Panc1 (cell line): ENCODE measurements around the gene GAB4. TPM values are rescaled to one million over a fixed set of nuclear protein-coding genes. Genes with fewer than 3 reads are reported as not detected.

Experiments used
- ATAC-seq: fragments of 200-7000 bp; cut with Tn5 transposase; 2 replicates; pipeline ENCODE4 v1.9.1; 2020; ENCODE audit warnings: mild to moderate bottlenecking, moderate library complexity
- BruUV-seq: library from RNA; stranded (reverse); fragments of 400-500 nt; replicated peaks from 2 replicates; lab custom pipeline; 2021; lab: Mats Ljungman, UMichigan
- CTCF ChIA-PET: fragments of 300-600 bp; sonication (Branson Sonifier 250); formaldehyde crosslinking; loops from one replicate; lab custom pipeline; 2022; ENCODE audit warnings: antibody characterized with exemption; lab: Charles Lee
- POLR2A ChIA-PET: fragments of 300-600 bp; sonication (Branson Sonifier 250); formaldehyde crosslinking; loops from one replicate; lab custom pipeline; 2022; ENCODE audit warnings: antibody characterized with exemption; lab: Charles Lee
- DNase-seq: peaks from one replicate; pipeline ENCODE4 v3.0.0-alpha.2; 2010; ENCODE audit warnings: low read depth, low spot score
- H3K27ac ChIP-seq: 2 replicates; pipeline ENCODE4 v1.5.1; 2011; ENCODE audit warnings: mild to moderate bottlenecking, low read length, inconsistent platforms
- H3K27me3 ChIP-seq: fragments of 200-500 bp; sonication (Bioruptor generic); 2 replicates; pipeline ENCODE4 v1.6.0; 2014; ENCODE audit warnings: low read length, inconsistent platforms; ENCODE audit not compliant: control insufficient read depth, insufficient read depth
- H3K36me3 ChIP-seq: fragments of 200-500 bp; sonication (Bioruptor generic); 2 replicates; pipeline ENCODE4 v1.5.1; 2014; ENCODE audit warnings: inconsistent platforms, mild to moderate bottlenecking, low read length, moderate library complexity; ENCODE audit not compliant: control insufficient read depth, insufficient read depth
- H3K4me1 ChIP-seq: 2 replicates; pipeline ENCODE4 v1.5.1; 2011; ENCODE audit warnings: inconsistent platforms, mild to moderate bottlenecking, low read length, moderate library complexity; ENCODE audit not compliant: control insufficient read depth, insufficient read depth
- H3K4me3 ChIP-seq, 2 experiments: 2 replicates each; pipeline ENCODE4 v1.5.1; 2011 to 2012; ENCODE audit warnings: low read depth in 2 of 2, low read length in 2 of 2, mild to moderate bottlenecking in 2 of 2, inconsistent platforms in 1 of 2, moderate library complexity in 1 of 2
- H3K9me3 ChIP-seq: fragments of 200-500 bp; sonication (Bioruptor generic); 2 replicates; pipeline ENCODE4 v1.5.1; 2014; ENCODE audit warnings: low read depth, mild to moderate bottlenecking, inconsistent platforms, low read length, moderate library complexity; ENCODE audit not compliant: control insufficient read depth, insufficient read depth
- POLR2AphosphoS5 ChIP-seq: IDR thresholded peaks from 2 replicates; pipeline ENCODE4 v1.6.1; 2012; ENCODE audit warnings: mild to moderate bottlenecking, low read depth, low read length, moderate library complexity
- REST ChIP-seq, 2 experiments: IDR thresholded peaks; 2 replicates each; pipeline ENCODE4 v1.6.1; 2011 to 2012; ENCODE audit warnings: low read depth in 2 of 2, control low read depth in 1 of 2, low read length in 1 of 2, mild to moderate bottlenecking in 1 of 2, moderate library complexity in 1 of 2; ENCODE audit not compliant: insufficient read depth in 1 of 2
- SIN3A ChIP-seq: IDR thresholded peaks from 2 replicates; pipeline ENCODE4 v1.6.1; 2012; ENCODE audit warnings: low read depth, mild to moderate bottlenecking, low read length, moderate library complexity, borderline replicate concordance; ENCODE audit not compliant: insufficient read depth
- TCF7L2 ChIP-seq: IDR thresholded peaks from 2 replicates; pipeline ENCODE4 v1.6.1; 2011; ENCODE audit warnings: mild to moderate bottlenecking, low read depth, low read length, inconsistent platforms
- in situ Hi-C: cut with HindIII; loops from 2 replicates; pipeline ENCODE4 v1.10.0; 2016; ENCODE audit warnings: low sequenced_read_pairs, low pct_unique_long_range_greater_than_20kb
- intact Hi-C: fragments of 100-400 bp; cut with micrococcal nuclease; formaldehyde crosslinking; loops from one replicate; pipeline ENCODE4 v1.10.0; 2022; ENCODE audit not compliant: unreplicated experiment
- total RNA-seq: library from RNA; stranded (reverse); gene quantifications from one replicate; pipeline ENCODE4 v1.2.1, GENCODE V29; 2021; ENCODE audit not compliant: unreplicated experiment
- TF ChIP-seq, protein P1 (sequence below): fragments of 450-650 bp; IDR thresholded peaks from 2 replicates; pipeline ENCODE4 v1.5.1; 2017; ENCODE audit warnings: mild to moderate bottlenecking

The GAB4 gene
- total RNA-seq, 1 experiment from 2014 or later: not detected

DNA sequence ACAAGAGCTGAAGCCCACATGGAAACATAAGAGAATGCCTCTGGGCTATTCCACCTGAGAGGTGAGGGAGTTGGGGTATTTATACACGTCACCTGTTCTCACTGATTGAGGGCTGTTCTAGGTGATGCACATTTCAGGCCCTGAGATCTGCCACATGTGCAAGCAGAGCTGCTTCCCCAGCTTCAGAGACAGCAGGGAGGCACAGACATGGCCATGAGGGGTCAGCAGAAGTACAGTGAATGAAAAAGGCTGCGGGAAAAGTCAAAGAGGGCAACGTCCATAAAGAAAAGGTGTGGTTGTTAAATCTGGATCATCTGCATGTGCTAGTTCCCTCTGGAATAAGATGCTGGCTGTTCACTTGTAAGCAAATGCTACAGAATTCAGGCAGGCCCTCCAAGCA, 75.4 kb downstream of the GAB4 start:
- ATAC-seq (peak; percentile 68; the same call in 1 of the 2 replicates), DNase-seq (no peak)
- in situ Hi-C loops: no loop called here
- TF ChIP-seq TCF7L2: no peak
- no peak for TF ChIP-seq SIN3A
- TF ChIP-seq, protein P1, sequence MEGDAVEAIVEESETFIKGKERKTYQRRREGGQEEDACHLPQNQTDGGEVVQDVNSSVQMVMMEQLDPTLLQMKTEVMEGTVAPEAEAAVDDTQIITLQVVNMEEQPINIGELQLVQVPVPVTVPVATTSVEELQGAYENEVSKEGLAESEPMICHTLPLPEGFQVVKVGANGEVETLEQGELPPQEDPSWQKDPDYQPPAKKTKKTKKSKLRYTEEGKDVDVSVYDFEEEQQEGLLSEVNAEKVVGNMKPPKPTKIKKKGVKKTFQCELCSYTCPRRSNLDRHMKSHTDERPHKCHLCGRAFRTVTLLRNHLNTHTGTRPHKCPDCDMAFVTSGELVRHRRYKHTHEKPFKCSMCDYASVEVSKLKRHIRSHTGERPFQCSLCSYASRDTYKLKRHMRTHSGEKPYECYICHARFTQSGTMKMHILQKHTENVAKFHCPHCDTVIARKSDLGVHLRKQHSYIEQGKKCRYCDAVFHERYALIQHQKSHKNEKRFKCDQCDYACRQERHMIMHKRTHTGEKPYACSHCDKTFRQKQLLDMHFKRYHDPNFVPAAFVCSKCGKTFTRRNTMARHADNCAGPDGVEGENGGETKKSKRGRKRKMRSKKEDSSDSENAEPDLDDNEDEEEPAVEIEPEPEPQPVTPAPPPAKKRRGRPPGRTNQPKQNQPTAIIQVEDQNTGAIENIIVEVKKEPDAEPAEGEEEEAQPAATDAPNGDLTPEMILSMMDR: peak; percentile 34
- TF ChIP-seq REST (IDR thresholded peaks at IDR 0.05; ENCODE audit: insufficient read depth in 1 of 2, low read depth in 2 of 2, low read length in 1 of 2): no peak
- POLR2A ChIA-PET: no interaction called here
- Histone ChIP-seq H3K27me3 (no peaks in the 10 kb centered on the region; the same call in 1 of the 2 replicates), H3K4me1 (no peaks in the 10 kb centered on the region), H3K27ac (no peak overlapping the region), H3K4me3 (no peak overlapping the region), H3K36me3 (no peaks in the 10 kb centered on the region), H3K9me3 (no peaks in the 10 kb centered on the region)
- no TSS peak for BruUV-seq
- CTCF ChIA-PET: interaction anchor here (0.6 to 1.6 kb wide), 3 partner anchors 126 to 142 kb away, joined by 3 to 13 read pairs (median 3); no protein-coding TSS in a partner anchor
- intact Hi-C loops: loop anchor here (1.0 kb wide), 1 partner anchor 126 kb away; no protein-coding TSS in a partner anchor

GRCh38 chr22:16925407-16925966, 82.5 kb downstream of the GAB4 start:
- Histone ChIP-seq H3K36me3 (no peaks in the 10 kb centered on the region), H3K9me3 (no peaks in the 10 kb centered on the region), H3K27me3 (no peaks in the 10 kb centered on the region; the same call in 1 of the 2 replicates), H3K4me1 (no peaks in the 10 kb centered on the region), H3K27ac (no peak overlapping the region), H3K4me3 (no peak overlapping the region)
- BruUV-seq: no TSS peak
- ATAC-seq: no peak
- intact Hi-C loops: no loop called here
- ChIA-PET POLR2A (no interaction called here), CTCF (no interaction called here)
- DNase-seq: no peak
- in situ Hi-C loops: no loop called here
- TF ChIP-seq TCF7L2: no peak
- no peak for TF ChIP-seq POLR2AphosphoS5
- TF ChIP-seq REST (IDR thresholded peaks at IDR 0.05; ENCODE audit: insufficient read depth in 1 of 2, low read depth in 2 of 2, low read length in 1 of 2): no peak
- no peak for TF ChIP-seq SIN3A
- TF ChIP-seq, protein P1: no peak
